ENCODE data around the gene ELF2. TPM values are rescaled to one million over a fixed set of nuclear protein-coding genes. Genes with fewer than 3 reads are reported as not detected.

The ELF2 gene
- total RNA-seq, 1 donor = 45.8 TPM

- TF ChIP-seq CTCF (IDR thresholded peaks at IDR 0.05; ENCODE audit: insufficient read depth, low read depth, low read length) = no peak
- H3K4me3 ChIP-seq (ENCODE audit: low read depth, low read length) = no peak overlapping the region
- no peak for DNase-seq (ENCODE audit: low read depth)
Observed at GRCh38 chr4:139112650-139113049, 64.4 kb downstream of the ELF2 start.

- no peak overlapping the region for H3K4me3 ChIP-seq (ENCODE audit: low read depth, low read length)
- no peak for DNase-seq (ENCODE audit: low read depth)
- no peak for TF ChIP-seq CTCF (IDR thresholded peaks at IDR 0.05; ENCODE audit: insufficient read depth, low read depth, low read length)
Observed at GRCh38 chr4:139108567-139109128, 68.4 kb downstream of the ELF2 start.

GRCh38 chr4:139099366-139099982 is 77.5 kb downstream of the ELF2 start:
- peak; percentile 85 for TF ChIP-seq CTCF (IDR thresholded peaks at IDR 0.05; ENCODE audit: insufficient read depth, low read depth, low read length)
- no peak overlapping the region for H3K4me3 ChIP-seq (ENCODE audit: low read depth, low read length)
- DNase-seq (ENCODE audit: low read depth) = peak; percentile 85

GRCh38 chr4:139092271-139092670 is 84.7 kb downstream of the ELF2 start:
- H3K4me3 ChIP-seq (ENCODE audit: low read depth, low read length) = no peak overlapping the region
- no peak for DNase-seq (ENCODE audit: low read depth)
- no peak for TF ChIP-seq CTCF (IDR thresholded peaks at IDR 0.05; ENCODE audit: insufficient read depth, low read depth, low read length)

GRCh38 chr4:139085141-139085540 is 91.9 kb downstream of the ELF2 start:
- peak; percentile 31 for TF ChIP-seq CTCF (IDR thresholded peaks at IDR 0.05; ENCODE audit: insufficient read depth, low read depth, low read length)

GRCh38 chr4:139084804-139085093 is 92.3 kb downstream of the ELF2 start:
- TF ChIP-seq CTCF (IDR thresholded peaks at IDR 0.05; ENCODE audit: insufficient read depth, low read depth, low read length) = no peak
- no peak for DNase-seq (ENCODE audit: low read depth)
- peak overlapping the region; percentile 99 for H3K4me3 ChIP-seq (ENCODE audit: low read depth, low read length)

More at GRCh38 chr4:139085141-139085540, 91.9 kb downstream of the ELF2 start:
- DNase-seq (ENCODE audit: low read depth) = peak; percentile 30
- H3K4me3 ChIP-seq (ENCODE audit: low read depth, low read length) = peak overlapping the region; percentile 99
